ENCODE measurements around the gene TRIM66. TPM values are rescaled to one million over a fixed set of nuclear protein-coding genes. Genes with fewer than 3 reads are reported as not detected.

TRIM66 gene
- total RNA-seq, 1 donor, result 11.8 TPM

DNA sequence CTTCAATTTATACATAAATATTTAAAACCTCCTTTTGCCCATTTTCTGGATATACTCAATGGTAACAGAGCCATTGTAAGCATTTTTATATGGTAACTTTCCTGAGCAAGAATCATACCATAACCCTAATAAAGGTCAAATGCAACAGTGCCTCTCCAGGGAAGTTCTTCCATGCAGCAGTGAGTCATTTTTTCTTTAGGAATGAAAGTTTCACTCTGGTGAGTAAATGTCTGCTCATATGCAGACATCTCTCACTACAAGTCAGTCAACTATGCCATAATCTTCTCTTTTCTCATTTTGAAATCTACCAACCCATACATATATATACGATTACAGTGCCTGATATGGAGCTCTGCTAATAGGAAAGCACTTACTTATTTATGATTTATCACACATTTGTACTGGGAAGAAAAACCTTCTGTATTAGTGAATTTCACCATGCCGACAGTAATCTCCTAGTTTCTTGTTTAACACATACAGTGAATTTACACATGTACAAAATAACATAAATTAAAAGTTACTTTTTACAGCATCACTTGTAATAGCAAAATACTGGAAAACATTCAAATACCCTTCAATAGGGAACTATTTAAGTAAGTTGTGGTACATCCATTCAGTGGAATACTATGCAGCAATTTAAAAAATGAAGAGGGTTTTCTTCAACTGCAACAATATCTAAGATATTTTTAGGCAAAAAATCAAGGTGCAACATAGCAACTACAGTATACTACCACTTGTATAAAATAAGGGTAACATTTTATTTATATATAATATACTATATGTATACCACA lies 104.5 kb downstream of the TRIM66 start:
- DNase-seq (ENCODE audit: low read depth in 2 of 3, low spot score in 2 of 3), result no peak

DNA sequence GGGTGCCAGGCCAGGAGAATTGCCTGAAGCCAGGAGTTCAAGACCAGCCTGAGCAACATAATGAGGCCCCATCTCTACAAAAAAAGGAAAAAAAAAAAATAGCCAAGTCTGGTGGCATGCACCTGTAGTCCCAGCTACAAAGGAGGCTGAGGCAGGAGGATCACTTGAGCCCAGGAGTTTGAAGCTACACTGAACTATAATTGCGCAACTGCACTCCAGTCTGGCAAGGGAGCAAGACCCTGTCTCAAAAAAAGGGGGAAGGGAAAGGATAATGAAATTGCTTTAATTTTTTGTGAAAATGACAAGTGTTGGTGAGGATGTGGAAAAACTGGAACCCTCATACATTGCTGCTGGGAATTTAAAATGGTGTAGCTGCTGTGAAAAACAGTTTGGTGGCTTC lies 107.7 kb downstream of the TRIM66 start:
- DNase-seq (ENCODE audit: low read depth in 2 of 3, low spot score in 2 of 3), result no peak

DNA sequence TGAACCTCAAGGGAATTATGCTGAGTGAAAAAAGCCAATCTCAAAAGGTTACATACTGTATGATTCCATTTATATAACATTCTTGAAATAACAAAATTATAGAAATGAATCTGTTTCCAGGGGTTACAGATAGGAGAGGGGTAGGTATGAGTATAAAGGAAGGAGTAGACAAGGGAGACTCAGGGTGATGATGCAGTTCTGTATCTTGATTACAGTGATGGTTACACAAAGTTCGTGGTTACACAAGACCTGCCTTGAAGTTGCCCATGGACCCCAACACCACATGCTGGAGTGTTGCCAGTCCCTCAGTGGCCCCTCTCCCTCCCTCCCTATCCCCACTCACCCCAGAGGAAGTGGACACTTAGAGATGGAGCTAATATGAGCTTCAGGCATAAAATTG lies 108.7 kb downstream of the TRIM66 start:
- no peak for DNase-seq (ENCODE audit: low read depth in 2 of 3, low spot score in 2 of 3)

DNA sequence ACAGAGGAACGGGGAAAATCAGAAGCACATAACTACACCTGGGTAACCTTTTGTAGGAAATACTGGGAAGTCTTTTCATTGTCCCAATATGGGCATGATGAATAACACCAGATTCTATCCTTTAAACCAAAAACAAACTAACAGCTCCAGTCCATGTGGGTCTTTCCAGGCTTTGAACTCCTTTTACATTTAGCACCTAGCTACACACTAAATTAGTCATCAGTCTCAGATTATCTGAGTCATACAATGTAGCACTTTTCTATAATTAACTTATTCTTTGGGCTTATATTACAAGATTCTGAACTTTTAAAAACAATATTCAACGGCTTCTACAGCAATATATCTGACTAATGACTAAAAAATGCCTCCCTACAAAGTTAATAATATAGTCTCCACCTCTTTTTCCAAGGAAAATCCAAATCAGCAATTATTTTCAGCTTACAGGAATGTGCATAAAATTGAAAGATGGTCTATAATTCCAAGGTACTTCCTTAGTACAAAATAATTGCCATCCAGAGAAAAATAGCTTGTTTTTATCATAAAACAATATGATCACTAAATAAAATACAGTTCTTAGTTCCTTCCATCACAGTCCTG lies 114.8 kb downstream of the TRIM66 start:
- DNase-seq (ENCODE audit: low read depth in 2 of 3, low spot score in 2 of 3), result no peak

DNA sequence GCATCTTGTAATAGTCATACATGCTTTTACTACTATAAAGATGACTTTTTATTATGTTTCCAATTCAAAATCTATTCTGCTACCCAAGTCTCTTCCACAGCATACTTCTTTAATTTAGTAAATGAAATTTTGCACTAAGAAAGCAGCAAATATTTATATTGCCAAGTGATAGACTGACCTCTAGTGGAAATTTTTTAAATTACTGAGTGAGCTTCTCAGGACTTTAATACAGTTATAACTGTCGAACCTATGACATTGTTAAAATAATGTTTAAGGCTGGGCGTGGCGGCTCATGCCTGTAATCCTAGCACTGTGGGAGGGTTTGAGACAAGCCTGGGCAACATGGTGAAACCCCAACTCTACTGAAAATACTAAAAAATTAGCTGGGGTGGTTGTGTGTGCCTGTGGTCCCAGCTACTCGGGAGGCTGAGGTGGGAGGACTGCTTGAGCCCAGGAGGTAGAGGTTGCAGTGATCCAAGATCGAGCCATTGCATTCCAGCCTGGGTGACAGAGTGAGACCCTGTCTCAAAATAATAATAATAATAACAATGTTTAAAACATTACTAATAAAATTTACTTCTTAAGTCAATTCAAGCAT lies 115.8 kb downstream of the TRIM66 start:
- DNase-seq (ENCODE audit: low read depth in 2 of 3, low spot score in 2 of 3), result peak in 2 of 3 donors; percentile 37 to 77

DNA sequence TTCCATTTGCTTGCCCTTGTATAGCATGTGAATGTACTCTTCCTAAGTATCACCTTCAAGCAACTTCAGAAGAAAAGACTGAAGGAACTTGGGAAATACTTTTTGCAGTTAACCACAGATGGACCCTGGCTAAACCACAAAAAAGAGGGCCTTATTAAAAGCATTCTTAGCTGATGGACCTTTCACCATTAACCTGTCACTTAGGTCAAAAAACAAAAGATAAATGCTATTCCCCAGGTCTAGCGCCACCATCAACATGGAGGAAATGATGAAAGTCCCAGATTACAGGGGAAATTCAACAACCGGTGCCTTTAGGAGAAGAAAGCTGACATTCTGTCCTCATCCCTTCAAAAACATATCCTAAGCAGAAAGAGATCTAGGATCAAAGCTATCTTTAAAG lies 117.9 kb downstream of the TRIM66 start:
- no peak for DNase-seq (ENCODE audit: low read depth in 2 of 3, low spot score in 2 of 3)

Small RNA genes within 50 kb of the gene (small RNA-seq; reads per million reads assigned to genes)
- not detected for gene SNORA3A
- 56.6 reads per million, percentile 96 among the genes with 10 or more reads in this experiment for gene SNORA3B

Other genes starting within 250 kb of the TRIM66 start
- gene STK33, start 88.4 kb downstream of the TRIM66 start, total RNA-seq, result 7.3 TPM
- gene RPL27A, start 127 bp upstream of the TRIM66 start, total RNA-seq, result 1,658 TPM
- 15.9 TPM for gene AKIP1, start 228.5 kb upstream of the TRIM66 start, total RNA-seq